H9 (cell line): Measurements from ENCODE around the gene OR2B3. TPM values are rescaled to one million over a fixed set of nuclear protein-coding genes. Genes with fewer than 3 reads are reported as not detected.

Experiments
- DNase-seq: peaks from one replicate; pipeline ENCODE4 v3.0.0-alpha.2; 2017
- H2AFZ ChIP-seq: one replicate; pipeline ENCODE4 v1.6.1; 2013; ENCODE audit warnings: mild to moderate bottlenecking, low read length, control low read depth, moderate library complexity
- H2AK5ac ChIP-seq: 2 replicates; pipeline ENCODE4 v1.6.1; 2013; ENCODE audit warnings: low read length, control low read depth, mixed read lengths; ENCODE audit not compliant: insufficient read length
- H2BK120ac ChIP-seq: one replicate; pipeline ENCODE4 v1.6.1; 2013; ENCODE audit warnings: low read depth, mild to moderate bottlenecking, low read length, control low read depth, inconsistent platforms; ENCODE audit not compliant: poor library complexity, severe bottlenecking
- H2BK12ac ChIP-seq: 2 replicates; pipeline ENCODE4 v1.6.1; 2013; ENCODE audit warnings: low read length, control low read depth, mixed read lengths, low read depth; ENCODE audit not compliant: insufficient read length
- H2BK15ac ChIP-seq: 2 replicates; pipeline ENCODE4 v1.6.1; 2013; ENCODE audit warnings: low read depth, low read length, control low read depth
- H2BK20ac ChIP-seq: one replicate; pipeline ENCODE4 v1.6.1; 2013; ENCODE audit warnings: low read depth, mild to moderate bottlenecking, low read length, control low read depth, inconsistent platforms; ENCODE audit not compliant: poor library complexity, severe bottlenecking
- H2BK5ac ChIP-seq: 2 replicates; pipeline ENCODE4 v1.6.1; 2013; ENCODE audit warnings: low read length, control low read depth, mixed read lengths; ENCODE audit not compliant: insufficient read length
- H3K14ac ChIP-seq: 2 replicates; pipeline ENCODE4 v1.6.1; 2013; ENCODE audit warnings: low read length, control low read depth; ENCODE audit not compliant: insufficient read depth
- H3K18ac ChIP-seq: 2 replicates; pipeline ENCODE4 v1.6.1; 2013; ENCODE audit warnings: low read depth, mild to moderate bottlenecking, mixed read lengths, low read length, control low read depth; ENCODE audit not compliant: insufficient read length
- H3K23ac ChIP-seq: 2 replicates; pipeline ENCODE4 v1.6.1; 2013; ENCODE audit warnings: low read length, control low read depth, mixed read lengths, low read depth; ENCODE audit not compliant: insufficient read length
- H3K23me2 ChIP-seq: 2 replicates; pipeline ENCODE4 v1.6.1; 2013; ENCODE audit warnings: low read depth, mild to moderate bottlenecking, mixed read lengths, low read length, control low read depth; ENCODE audit not compliant: insufficient read length, poor library complexity, severe bottlenecking
- H3K27ac ChIP-seq: 2 replicates; pipeline ENCODE4 v1.5.1; 2013; ENCODE audit warnings: low read length, control low read depth, mixed read lengths, low read depth; ENCODE audit not compliant: insufficient read length
- H3K27me3 ChIP-seq: 2 replicates; pipeline ENCODE4 v1.6.1; 2013; ENCODE audit warnings: low read length, control low read depth, inconsistent platforms; ENCODE audit not compliant: insufficient read depth
- H3K4ac ChIP-seq: 2 replicates; pipeline ENCODE4 v1.6.1; 2013; ENCODE audit warnings: low read depth, mild to moderate bottlenecking, control low read depth, inconsistent platforms, low read length, moderate library complexity
- H3K4me1 ChIP-seq: 2 replicates; pipeline ENCODE4 v1.6.1; 2013; ENCODE audit warnings: low read length, control low read depth, inconsistent platforms; ENCODE audit not compliant: insufficient read depth
- H3K4me2 ChIP-seq: 2 replicates; pipeline ENCODE4 v1.6.1; 2013; ENCODE audit warnings: low read length, control low read depth, mixed read lengths; ENCODE audit not compliant: insufficient read length, insufficient read depth
- H3K56ac ChIP-seq: 2 replicates; pipeline ENCODE4 v1.6.1; 2013; ENCODE audit warnings: low read depth, mild to moderate bottlenecking, mixed read lengths, low read length, control low read depth; ENCODE audit not compliant: insufficient read length
- H3K79me1 ChIP-seq: 2 replicates; pipeline ENCODE4 v1.6.1; 2013; ENCODE audit warnings: low read depth, mild to moderate bottlenecking, moderate library complexity, low read length, control low read depth, inconsistent platforms; ENCODE audit not compliant: insufficient read depth, poor library complexity, severe bottlenecking
- H3K79me2 ChIP-seq: 2 replicates; pipeline ENCODE4 v1.6.1; 2013; ENCODE audit warnings: low read length, control low read depth, inconsistent platforms; ENCODE audit not compliant: insufficient read depth
- H3K9ac ChIP-seq: 2 replicates; pipeline ENCODE4 v1.6.1; 2013; ENCODE audit warnings: low read length, control low read depth, mixed read lengths; ENCODE audit not compliant: insufficient read length; ENCODE audit errors: extremely low read depth
- H3K9me3 ChIP-seq: one replicate; pipeline ENCODE4 v1.6.1; 2013; ENCODE audit warnings: low read depth, low read length, inconsistent platforms; ENCODE audit not compliant: control insufficient read depth
- H3T11ph ChIP-seq: one replicate; pipeline ENCODE4 v1.6.1; 2013; ENCODE audit warnings: mild to moderate bottlenecking, low read length, control low read depth, inconsistent platforms
- H4K20me1 ChIP-seq: one replicate; pipeline ENCODE4 v1.6.1; 2013; ENCODE audit not compliant: control insufficient read depth, insufficient read length, insufficient read depth
- H4K5ac ChIP-seq: 2 replicates; pipeline ENCODE4 v1.6.1; 2013; ENCODE audit warnings: low read depth, mild to moderate bottlenecking, mixed read lengths, low read length, control low read depth; ENCODE audit not compliant: insufficient read length
- H4K8ac ChIP-seq: replicated peaks from 2 replicates; pipeline ENCODE4 v1.6.1; 2013; ENCODE audit warnings: low read length, control low read depth, mixed read lengths, low read depth; ENCODE audit not compliant: insufficient read length
- H4K91ac ChIP-seq: 2 replicates; pipeline ENCODE4 v1.6.1; 2013; ENCODE audit warnings: low read depth, mild to moderate bottlenecking, moderate library complexity, mixed read lengths, low read length, control low read depth; ENCODE audit not compliant: insufficient read length
- H3K27ac Mint-ChIP-seq, 3 experiments: 2 replicates in 2 of 3; 3 replicates in 1 of 3; pipeline ENCODE4 v1.8.0; 2020 to 2021; ENCODE audit warnings: mixed read lengths in 3 of 3, mild to moderate bottlenecking in 1 of 3, moderate library complexity in 1 of 3
- H3K27me3 Mint-ChIP-seq: 2 replicates; pipeline ENCODE4 v1.8.0; 2021; ENCODE audit warnings: low read depth, mild to moderate bottlenecking, moderate library complexity, mixed read lengths
- H3K36me3 Mint-ChIP-seq, 3 experiments: 2 replicates in 2 of 3; 3 replicates in 1 of 3; pipeline ENCODE4 v1.8.0; 2020 to 2021; ENCODE audit warnings: low read depth in 3 of 3, mixed read lengths in 3 of 3; ENCODE audit not compliant: insufficient read depth in 1 of 3
- H3K4me1 Mint-ChIP-seq, 2 experiments: 2 replicates each; pipeline ENCODE4 v1.8.0; 2020; ENCODE audit warnings: mixed read lengths in 2 of 2
- H3K4me3 Mint-ChIP-seq, 2 experiments: 2 replicates in 1 of 2; 3 replicates in 1 of 2; pipeline ENCODE4 v1.8.0; 2020 to 2021; ENCODE audit warnings: mild to moderate bottlenecking in 2 of 2, mixed read lengths in 2 of 2, moderate library complexity in 1 of 2
- H3K9me3 Mint-ChIP-seq, 2 experiments: 2 replicates in 1 of 2; 3 replicates in 1 of 2; pipeline ENCODE4 v1.8.0; 2020; ENCODE audit warnings: mild to moderate bottlenecking in 2 of 2, mixed read lengths in 2 of 2, moderate library complexity in 1 of 2
- CTCF ChIP-seq: fragments of 200-600 bp; sonication (generic); conservative IDR thresholded peaks from 3 replicates; pipeline ENCODE4 v1.8.0; 2021; ENCODE audit warnings: antibody characterized with exemption, mild to moderate bottlenecking
- WGBS: extraction: QIAGEN DNeasy Blood & Tissue Kit; methylation state at CpG from one replicate; pipeline ENCODE4 v1.1.7; 2013; ENCODE audit warnings: missing lambda C conversion rate, low lambda C conversion rate, mixed read lengths; ENCODE audit not compliant: insufficient read length; ENCODE audit errors: extremely low coverage; 5-methylcytosine and 5-hydroxymethylcytosine counted together
- total RNA-seq: library from RNA; stranded (reverse); gene quantifications from 2 replicates; pipeline ENCODE4 v1.2.1, GENCODE V29; 2021

OR2B3 gene
- total RNA-seq, 1 experiment from 2014 or later = not detected

DNA sequence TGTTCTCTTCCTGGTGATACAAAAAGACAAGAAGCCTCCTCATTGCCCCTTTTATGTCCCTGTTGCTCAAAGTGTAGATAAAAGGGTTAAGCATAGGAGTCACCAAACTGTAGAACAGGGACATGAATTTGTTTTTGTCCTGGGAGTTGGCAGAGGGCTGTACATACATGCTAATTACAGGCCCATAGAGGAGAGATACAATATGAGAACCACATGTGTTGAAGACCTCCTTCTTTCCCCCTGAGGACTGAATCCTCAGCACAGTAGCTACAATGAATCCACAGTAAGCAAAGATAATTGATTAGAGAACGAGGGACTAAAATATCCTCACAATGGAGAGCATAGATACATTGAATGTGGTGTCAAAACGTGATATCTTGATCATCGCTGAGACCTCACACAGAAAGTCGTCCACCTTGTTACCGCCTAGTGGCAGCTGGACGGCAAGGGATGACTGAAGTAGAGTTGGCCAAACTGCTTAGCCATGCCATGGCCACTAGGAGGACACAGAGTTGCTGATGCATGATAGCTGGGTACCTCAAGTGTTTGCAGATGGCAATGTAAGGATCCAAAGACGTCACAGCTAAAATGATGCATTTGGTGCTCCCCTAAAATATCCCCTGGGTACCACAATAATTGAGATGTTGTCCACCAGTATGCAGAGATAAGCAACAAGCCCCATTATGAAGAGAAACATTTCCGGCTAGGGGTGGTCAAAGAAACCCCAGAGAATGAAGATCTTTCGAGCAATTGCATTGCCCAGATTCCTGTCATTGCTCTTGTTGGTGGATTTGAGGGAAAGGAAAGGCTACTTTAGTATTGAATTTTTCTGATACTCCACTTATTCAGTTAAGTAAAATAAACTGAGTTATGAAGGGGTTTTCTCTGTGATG lies 15.0 kb downstream of the OR2B3 start:
- H3K9me3 ChIP-seq = no peaks in the 10 kb centered on the region
- H3K9me3 Mint-ChIP-seq = peaks cover 3 to 7% of the 10 kb centered on the region in 2 experiments; a peak in 4 of 5 replicates
- peak; percentile 78 for DNase-seq

More for the DNA sequence above, 15.0 kb downstream of the OR2B3 start:
- Histone ChIP-seq H2BK120ac (no peak overlapping the region), H3K23me2 (no peaks in the 10 kb centered on the region), H4K8ac (no peak overlapping the region), H3K18ac (no peak overlapping the region), H3K56ac (no peak overlapping the region), H3K4me2 (no peak overlapping the region), H2AFZ (no peak overlapping the region), H3K9ac (no peak overlapping the region), H3K27me3 (no peaks in the 10 kb centered on the region), H3T11ph (no peak overlapping the region), H4K91ac (no peak overlapping the region), H2BK5ac (no peak overlapping the region), H3K23ac (no peak overlapping the region), H4K20me1 (no peaks in the 10 kb centered on the region), H3K14ac (no peak overlapping the region), H3K4ac (no peak overlapping the region), H3K79me2 (no peaks in the 10 kb centered on the region), H3K4me1 (no peaks in the 10 kb centered on the region), H3K27ac (no peak overlapping the region), H2BK12ac (no peak overlapping the region), H2BK15ac (no peak overlapping the region), H2BK20ac (no peak overlapping the region), H2AK5ac (no peak overlapping the region), H3K79me1 (no peaks in the 10 kb centered on the region), H4K5ac (no peak overlapping the region)
- 0 out of 4 replicates have a peak, but pooled peaks cover 0 to 2% of the 10 kb centered on the region in 2 experiments for H3K4me1 Mint-ChIP-seq
- TF ChIP-seq CTCF = peak; percentile 96
- no peaks in the 10 kb centered on the region for H3K36me3 Mint-ChIP-seq
- WGBS = no CpG with 5 or more reads among the region's 9 CpGs
- H3K27me3 Mint-ChIP-seq = no peaks in the 10 kb centered on the region; the same call in none of the 2 replicates
- H3K4me3 Mint-ChIP-seq = no peak overlapping the region
- H3K27ac Mint-ChIP-seq = no peak overlapping the region
